ENCODE data around the gene GSTK1.

GSTK1 gene

GRCh38 chr7:143279186-143280098 is 16.2 kb downstream of the GSTK1 start:
- H3K9me3 ChIP-seq (ENCODE audit: low read length): no peaks in the 10 kb centered on the region
- no peaks in the 10 kb centered on the region for H3K27me3 ChIP-seq (ENCODE audit: control insufficient read depth in 1 of 2, insufficient read depth in 2 of 2, low read length in 2 of 2)
- H3K36me3 ChIP-seq (ENCODE audit: insufficient read depth, low read length): no peaks in the 10 kb centered on the region
- H3K9ac ChIP-seq (ENCODE audit: low read length): no peak overlapping the region
- H3K4me3 ChIP-seq (ENCODE audit: low read depth in 1 of 2, low read length in 2 of 2): no peak overlapping the region
- no peak overlapping the region for H3K27ac ChIP-seq (ENCODE audit: low read depth, low read length)
- H3K4me1 ChIP-seq (ENCODE audit: insufficient read depth, low read length): no peaks in the 10 kb centered on the region

GRCh38 chr7:143280160-143280559 is 16.9 kb downstream of the GSTK1 start:
- Histone ChIP-seq H3K9me3 (ENCODE audit: low read length) (no peaks in the 10 kb centered on the region), H3K9ac (ENCODE audit: low read length) (no peak overlapping the region), H3K4me3 (ENCODE audit: low read depth in 1 of 2, low read length in 2 of 2) (no peak overlapping the region), H3K4me1 (ENCODE audit: insufficient read depth, low read length) (no peaks in the 10 kb centered on the region), H3K36me3 (ENCODE audit: insufficient read depth, low read length) (no peaks in the 10 kb centered on the region), H3K27ac (ENCODE audit: low read depth, low read length) (no peak overlapping the region), H3K27me3 (ENCODE audit: control insufficient read depth in 1 of 2, insufficient read depth in 2 of 2, low read length in 2 of 2) (no peaks in the 10 kb centered on the region)

- H3K36me3 ChIP-seq (ENCODE audit: insufficient read depth, low read length): no peaks in the 10 kb centered on the region
- no peaks in the 10 kb centered on the region for H3K4me1 ChIP-seq (ENCODE audit: insufficient read depth, low read length)
- no peaks in the 10 kb centered on the region for H3K27me3 ChIP-seq (ENCODE audit: control insufficient read depth in 1 of 2, insufficient read depth in 2 of 2, low read length in 2 of 2)
- no peak overlapping the region for H3K27ac ChIP-seq (ENCODE audit: low read depth, low read length)
- H3K4me3 ChIP-seq (ENCODE audit: low read depth in 1 of 2, low read length in 2 of 2): no peak overlapping the region
- H3K9ac ChIP-seq (ENCODE audit: low read length): no peak overlapping the region
- H3K9me3 ChIP-seq (ENCODE audit: low read length): no peaks in the 10 kb centered on the region
Observed at GRCh38 chr7:143280566-143280965, 17.3 kb downstream of the GSTK1 start.

GRCh38 chr7:143281529-143281928 is 18.3 kb downstream of the GSTK1 start:
- Histone ChIP-seq H3K4me1 (ENCODE audit: insufficient read depth, low read length) (no peaks in the 10 kb centered on the region), H3K9me3 (ENCODE audit: low read length) (no peaks in the 10 kb centered on the region), H3K27ac (ENCODE audit: low read depth, low read length) (no peak overlapping the region), H3K36me3 (ENCODE audit: insufficient read depth, low read length) (no peaks in the 10 kb centered on the region), H3K27me3 (ENCODE audit: control insufficient read depth in 1 of 2, insufficient read depth in 2 of 2, low read length in 2 of 2) (no peaks in the 10 kb centered on the region), H3K9ac (ENCODE audit: low read length) (no peak overlapping the region), H3K4me3 (ENCODE audit: low read depth in 1 of 2, low read length in 2 of 2) (no peak overlapping the region)

GRCh38 chr7:143282124-143282523 is 18.9 kb downstream of the GSTK1 start:
- H3K9me3 ChIP-seq (ENCODE audit: low read length): no peaks in the 10 kb centered on the region
- no peak overlapping the region for H3K27ac ChIP-seq (ENCODE audit: low read depth, low read length)
- no peaks in the 10 kb centered on the region for H3K36me3 ChIP-seq (ENCODE audit: insufficient read depth, low read length)
- H3K4me3 ChIP-seq (ENCODE audit: low read depth in 1 of 2, low read length in 2 of 2): no peak overlapping the region
- H3K4me1 ChIP-seq (ENCODE audit: insufficient read depth, low read length): no peaks in the 10 kb centered on the region
- no peak overlapping the region for H3K9ac ChIP-seq (ENCODE audit: low read length)
- H3K27me3 ChIP-seq (ENCODE audit: control insufficient read depth in 1 of 2, insufficient read depth in 2 of 2, low read length in 2 of 2): no peaks in the 10 kb centered on the region

GRCh38 chr7:143283381-143283780 is 20.1 kb downstream of the GSTK1 start:
- H3K4me1 ChIP-seq (ENCODE audit: insufficient read depth, low read length): peaks cover 5% of the 10 kb centered on the region
- no peak overlapping the region for H3K27ac ChIP-seq (ENCODE audit: low read depth, low read length)
- H3K9me3 ChIP-seq (ENCODE audit: low read length): no peaks in the 10 kb centered on the region
- H3K27me3 ChIP-seq (ENCODE audit: control insufficient read depth in 1 of 2, insufficient read depth in 2 of 2, low read length in 2 of 2): no peaks in the 10 kb centered on the region
- no peak overlapping the region for H3K9ac ChIP-seq (ENCODE audit: low read length)
- H3K4me3 ChIP-seq (ENCODE audit: low read depth in 1 of 2, low read length in 2 of 2): no peak overlapping the region
- H3K36me3 ChIP-seq (ENCODE audit: insufficient read depth, low read length): no peaks in the 10 kb centered on the region

GRCh38 chr7:143284591-143285469 is 21.6 kb downstream of the GSTK1 start, which contains the start of gene TMEM139:
Gene TMEM139 (plus strand): TSS chr7:143284958. CDS start chr7:143285958, 1,000 bp downstream.
- Histone ChIP-seq H3K27ac (ENCODE audit: low read depth, low read length) (no peak within 1 kb of the TSS), H3K4me3 (ENCODE audit: low read depth in 1 of 2, low read length in 2 of 2) (no peak within 1 kb of the TSS), H3K9me3 (ENCODE audit: low read length) (no peaks in the 10 kb centered on the region), H3K36me3 (ENCODE audit: insufficient read depth, low read length) (no peaks in the 10 kb centered on the region), H3K27me3 (ENCODE audit: control insufficient read depth in 1 of 2, insufficient read depth in 2 of 2, low read length in 2 of 2) (no peaks in the 10 kb centered on the region), H3K9ac (ENCODE audit: low read length) (no peak within 1 kb of the TSS), H3K4me1 (ENCODE audit: insufficient read depth, low read length) (peaks cover 16% of the 10 kb centered on the region)

- H3K4me1 ChIP-seq (ENCODE audit: insufficient read depth, low read length): peaks cover 21% of the 10 kb centered on the region
- no peak overlapping the region for H3K9ac ChIP-seq (ENCODE audit: low read length)
- no peak overlapping the region for H3K27ac ChIP-seq (ENCODE audit: low read depth, low read length)
- H3K36me3 ChIP-seq (ENCODE audit: insufficient read depth, low read length): no peaks in the 10 kb centered on the region
- H3K9me3 ChIP-seq (ENCODE audit: low read length): no peaks in the 10 kb centered on the region
- H3K27me3 ChIP-seq (ENCODE audit: control insufficient read depth in 1 of 2, insufficient read depth in 2 of 2, low read length in 2 of 2): no peaks in the 10 kb centered on the region
- no peak overlapping the region for H3K4me3 ChIP-seq (ENCODE audit: low read depth in 1 of 2, low read length in 2 of 2)
Observed at GRCh38 chr7:143285470-143285778, 22.2 kb downstream of the GSTK1 start.

- no peak overlapping the region for H3K9ac ChIP-seq (ENCODE audit: low read length)
- no peak overlapping the region for H3K4me3 ChIP-seq (ENCODE audit: low read depth in 1 of 2, low read length in 2 of 2)
- no peak overlapping the region for H3K27ac ChIP-seq (ENCODE audit: low read depth, low read length)
- H3K36me3 ChIP-seq (ENCODE audit: insufficient read depth, low read length): no peaks in the 10 kb centered on the region
- no peaks in the 10 kb centered on the region for H3K9me3 ChIP-seq (ENCODE audit: low read length)
- no peaks in the 10 kb centered on the region for H3K27me3 ChIP-seq (ENCODE audit: control insufficient read depth in 1 of 2, insufficient read depth in 2 of 2, low read length in 2 of 2)
- H3K4me1 ChIP-seq (ENCODE audit: insufficient read depth, low read length): peaks cover 24% of the 10 kb centered on the region
Observed at GRCh38 chr7:143285806-143286521, 22.7 kb downstream of the GSTK1 start.

- no peaks in the 10 kb centered on the region for H3K9me3 ChIP-seq (ENCODE audit: low read length)
- peaks cover 24% of the 10 kb centered on the region for H3K4me1 ChIP-seq (ENCODE audit: insufficient read depth, low read length)
- H3K36me3 ChIP-seq (ENCODE audit: insufficient read depth, low read length): no peaks in the 10 kb centered on the region
- no peak overlapping the region for H3K4me3 ChIP-seq (ENCODE audit: low read depth in 1 of 2, low read length in 2 of 2)
- no peak overlapping the region for H3K9ac ChIP-seq (ENCODE audit: low read length)
- H3K27ac ChIP-seq (ENCODE audit: low read depth, low read length): no peak overlapping the region
- no peaks in the 10 kb centered on the region for H3K27me3 ChIP-seq (ENCODE audit: control insufficient read depth in 1 of 2, insufficient read depth in 2 of 2, low read length in 2 of 2)
Observed at GRCh38 chr7:143286522-143286890, 23.3 kb downstream of the GSTK1 start.

- Histone ChIP-seq H3K36me3 (ENCODE audit: insufficient read depth, low read length) (peaks cover 5% of the 10 kb centered on the region), H3K4me1 (ENCODE audit: insufficient read depth, low read length) (peaks cover 24% of the 10 kb centered on the region), H3K9me3 (ENCODE audit: low read length) (no peaks in the 10 kb centered on the region), H3K27ac (ENCODE audit: low read depth, low read length) (peak overlapping the region; percentile 77), H3K9ac (ENCODE audit: low read length) (no peak overlapping the region), H3K4me3 (ENCODE audit: low read depth in 1 of 2, low read length in 2 of 2) (peak overlapping the region; percentile 15 to 43), H3K27me3 (ENCODE audit: control insufficient read depth in 1 of 2, insufficient read depth in 2 of 2, low read length in 2 of 2) (no peaks in the 10 kb centered on the region)
Observed at GRCh38 chr7:143287339-143287934, 24.2 kb downstream of the GSTK1 start.

Data from muscle layer of colon (tissue), 2 donors.